ACHN (cell line): Measurements from ENCODE around the gene CHD5.

Source experiments
- DNase-seq: peaks from one replicate; pipeline ENCODE4 v3.0.0-alpha.2; 2015
- in situ Hi-C: cut with HindIII; loops from 2 replicates; pipeline ENCODE4 v1.10.0; 2017; ENCODE audit warnings: low sequenced_read_pairs, low pct_ligation_motif_present, low pct_unique_long_range_greater_than_20kb

Gene CHD5

DNA sequence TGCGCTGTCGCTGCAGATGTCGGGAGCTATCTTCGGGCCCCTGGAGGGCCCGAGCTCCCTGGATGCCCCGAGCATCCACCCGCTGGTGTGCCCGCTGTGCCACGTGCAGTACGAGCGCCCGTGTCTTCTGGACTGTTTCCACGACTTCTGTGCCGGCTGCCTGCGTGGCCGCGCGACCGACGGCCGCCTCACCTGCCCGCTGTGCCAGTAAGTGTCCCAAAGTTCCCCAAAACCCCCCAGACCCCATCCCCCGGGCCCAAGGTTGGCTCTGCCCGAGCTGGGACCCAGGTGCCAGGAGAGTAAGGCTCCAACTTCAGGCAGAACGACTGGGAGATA is 26.4 kb upstream of the CHD5 start:
- DNase-seq: no peak
- in situ Hi-C loops: no loop called here

DNA sequence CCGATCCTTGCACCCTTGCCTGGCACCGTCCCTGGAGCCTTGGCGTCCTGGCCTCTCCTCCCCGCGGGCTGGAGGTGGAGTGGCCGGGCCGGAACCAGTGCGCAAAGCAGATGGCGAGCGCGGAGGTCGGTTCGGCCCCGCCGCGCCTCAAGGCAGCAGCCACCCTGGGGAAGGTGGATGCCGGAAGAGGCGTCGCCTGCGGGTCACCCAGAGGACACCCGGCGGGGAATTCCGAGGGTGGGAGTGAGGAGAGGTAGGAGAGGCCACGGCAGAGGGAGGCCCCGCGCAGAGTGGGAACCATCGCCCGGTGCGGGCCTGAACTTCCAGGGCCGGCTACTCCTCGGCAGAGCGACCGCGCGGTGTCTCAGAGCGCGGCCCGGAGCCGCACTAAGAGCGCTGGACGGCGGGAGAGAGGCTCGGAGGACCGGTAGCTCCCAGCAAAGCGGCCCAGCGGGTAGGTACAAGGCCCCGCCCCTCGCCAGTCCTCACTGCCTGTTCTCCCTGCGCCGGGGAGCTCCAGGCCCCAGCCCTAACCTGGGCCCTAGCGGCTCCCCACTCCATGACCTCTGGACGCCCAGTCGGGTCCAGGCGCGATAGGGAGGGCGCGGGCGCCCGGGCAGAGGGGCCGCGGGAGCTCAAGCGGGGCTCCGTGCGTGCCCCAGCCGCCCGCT is 25.9 kb upstream of the CHD5 start, which contains the start of gene RNF207:
TSS of gene RNF207 (plus strand) at position 271 of the 671 bp plus-strand sequence. CDS start 417 bp downstream, outside the sequence.
- in situ Hi-C loops: no loop called here
- DNase-seq: peak; percentile 75

DNA sequence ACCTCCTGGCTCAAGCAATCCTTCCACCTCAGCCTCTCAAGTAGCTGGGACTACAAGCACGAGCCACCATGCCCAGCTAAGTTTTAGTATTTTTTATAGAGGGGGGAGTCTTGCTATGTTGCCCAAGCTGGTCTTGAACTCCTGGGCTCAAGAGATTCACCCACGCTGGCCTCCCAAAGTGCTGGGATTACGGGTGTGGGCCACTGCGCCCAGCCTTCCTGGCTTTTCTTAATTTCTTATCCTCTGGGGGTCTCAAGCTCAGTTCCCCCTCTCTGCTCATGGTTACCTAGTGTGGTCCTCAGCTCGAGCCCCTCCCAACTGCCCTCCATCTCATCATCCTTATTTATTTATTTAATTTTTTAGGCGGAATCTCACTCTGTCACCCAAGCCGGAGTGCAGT is 22.1 kb upstream of the CHD5 start:
- no peak for DNase-seq
- in situ Hi-C loops: no loop called here

DNA sequence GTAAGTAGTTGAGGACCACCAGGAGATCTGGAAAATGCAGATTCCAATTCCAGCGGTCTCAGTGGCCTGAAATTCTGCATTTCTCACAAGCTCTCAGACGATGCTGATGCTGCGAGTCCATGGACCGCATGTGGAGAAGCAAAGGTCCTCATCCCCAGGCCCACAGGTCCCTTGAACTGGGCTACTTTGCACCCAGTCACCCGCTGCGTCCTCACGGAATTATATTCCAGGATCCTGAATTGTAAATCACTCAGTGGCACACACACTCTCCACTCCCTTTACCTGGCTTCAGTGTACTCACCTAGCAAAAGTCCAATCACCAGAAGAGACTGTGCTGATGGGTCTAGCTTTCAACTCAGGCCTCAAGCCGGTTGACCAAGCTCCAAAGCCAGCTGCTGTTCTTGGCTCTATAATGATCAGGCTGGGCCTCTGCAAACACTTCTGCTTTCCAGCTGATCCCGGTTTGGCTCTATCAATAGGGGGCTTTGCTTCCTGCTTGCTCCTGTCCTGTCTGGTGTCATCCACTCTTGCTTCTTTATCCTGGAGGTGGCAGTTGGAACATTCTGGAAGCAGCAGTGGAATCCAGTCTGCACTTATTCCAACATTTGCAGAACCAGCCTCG is 20.2 kb upstream of the CHD5 start:
- no peak for DNase-seq
- in situ Hi-C loops: no loop called here

DNA sequence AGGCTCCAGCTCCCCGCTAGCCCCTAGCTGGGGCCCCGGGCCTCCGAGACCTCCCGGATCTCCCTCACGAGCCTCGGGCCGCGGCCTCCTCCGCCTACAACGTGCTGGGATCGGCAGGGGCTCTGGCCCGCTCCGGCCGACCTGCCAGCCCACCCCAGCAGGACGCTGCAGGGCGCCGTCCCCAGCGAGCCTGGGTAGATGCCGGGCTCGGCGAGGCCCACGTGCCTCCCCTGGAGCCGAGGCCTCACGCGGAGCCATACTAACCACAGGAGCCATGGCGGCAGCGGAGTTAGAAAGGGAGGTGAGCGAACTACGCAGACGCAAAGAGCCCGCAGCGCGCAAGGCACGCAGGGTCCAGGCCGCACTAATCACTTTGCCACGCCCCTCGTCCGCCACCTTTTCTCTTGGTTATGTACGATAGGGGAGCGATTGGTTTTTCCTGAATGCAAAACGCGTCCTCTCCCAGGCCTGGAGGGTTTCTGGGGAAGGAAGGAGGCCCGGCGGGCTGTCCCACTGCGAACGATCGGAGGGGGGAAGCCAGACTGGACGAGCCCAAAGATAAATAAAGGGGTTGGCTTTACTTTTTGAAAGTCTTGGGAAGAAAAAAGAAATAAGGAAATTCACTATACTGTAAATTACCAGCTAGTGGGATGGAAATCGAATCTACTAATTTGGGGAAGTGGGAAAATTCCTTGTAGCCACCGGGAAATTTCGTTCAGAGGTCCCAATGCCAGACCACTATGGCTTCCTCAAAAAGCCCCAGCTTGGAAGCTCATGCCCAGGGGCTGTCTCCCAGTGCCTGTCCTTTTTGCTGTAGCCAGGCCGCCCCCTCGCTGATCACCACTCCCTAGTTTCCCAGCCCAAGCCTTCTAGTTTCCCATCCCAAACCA is 19.4 kb upstream of the CHD5 start, which contains the start of gene RPL22:
TSS of gene RPL22 (minus strand) at position 298 of the 890 bp plus-strand sequence. CDS start at position 276, 22 bp downstream.
- in situ Hi-C loops: no loop called here
- DNase-seq: peak; percentile 98

DNA sequence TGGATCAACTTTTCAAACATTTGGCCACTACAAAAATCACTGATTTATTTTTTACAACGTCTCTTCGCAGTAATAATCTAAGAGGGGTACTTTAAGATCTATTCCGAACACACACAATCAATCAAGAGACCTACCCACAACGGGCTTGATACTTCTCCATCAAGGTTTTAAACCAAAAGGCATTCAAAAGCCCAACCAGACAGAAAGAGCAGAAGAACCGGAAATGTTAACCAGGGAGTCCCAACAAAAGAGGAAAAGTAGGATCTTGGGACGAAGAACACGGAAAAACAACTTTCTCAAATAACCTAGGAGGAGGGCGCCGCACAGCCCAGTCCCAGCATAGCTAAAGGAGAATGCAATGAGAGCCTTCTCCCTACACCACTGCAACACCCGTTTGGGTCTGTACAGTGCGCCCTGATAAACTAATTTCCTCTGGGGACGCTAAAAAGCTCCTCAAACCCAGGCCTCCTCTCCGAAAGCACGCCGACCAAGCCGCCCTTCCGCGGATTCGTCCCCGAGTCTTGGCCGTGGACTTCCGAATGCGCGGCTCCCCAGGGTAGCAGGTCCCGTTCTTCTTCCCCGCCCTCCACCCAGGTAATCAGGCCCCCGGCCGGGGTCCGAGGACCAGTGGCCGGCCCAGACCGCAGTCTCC is 18.7 kb upstream of the CHD5 start:
- no peak for DNase-seq
- in situ Hi-C loops: no loop called here

DNA sequence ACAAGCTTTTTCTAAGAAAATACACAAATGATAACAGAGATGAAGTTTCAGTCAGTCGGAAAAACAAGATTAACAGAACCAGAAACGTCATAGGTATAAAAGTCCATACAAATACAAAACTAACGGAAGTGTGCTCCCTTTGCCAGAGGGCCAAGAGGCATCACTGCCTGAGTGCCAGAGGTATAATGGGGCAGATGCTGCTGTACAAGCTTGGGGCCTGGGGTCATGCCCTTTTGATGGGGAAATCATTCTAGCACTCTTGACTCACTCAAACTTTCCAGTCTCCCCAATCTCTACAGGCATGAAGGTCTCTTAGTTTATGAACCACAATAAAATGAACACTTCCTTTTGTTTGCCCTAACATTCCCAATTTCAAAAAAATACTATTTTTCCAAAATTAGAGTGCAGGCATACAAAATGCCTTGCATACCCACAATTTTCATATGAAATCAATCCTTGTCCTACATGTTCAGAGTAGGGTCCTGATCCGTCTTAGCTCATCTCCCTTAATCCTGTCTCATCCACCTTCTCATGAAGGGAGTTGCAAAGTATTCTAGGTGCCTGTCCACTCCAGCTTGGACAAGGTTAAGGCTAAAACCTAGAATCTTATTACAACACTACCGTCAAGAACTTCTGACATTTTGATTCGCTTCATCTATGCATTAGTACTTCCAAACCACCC is 17.8 kb upstream of the CHD5 start:
- in situ Hi-C loops: no loop called here
- DNase-seq: no peak

DNA sequence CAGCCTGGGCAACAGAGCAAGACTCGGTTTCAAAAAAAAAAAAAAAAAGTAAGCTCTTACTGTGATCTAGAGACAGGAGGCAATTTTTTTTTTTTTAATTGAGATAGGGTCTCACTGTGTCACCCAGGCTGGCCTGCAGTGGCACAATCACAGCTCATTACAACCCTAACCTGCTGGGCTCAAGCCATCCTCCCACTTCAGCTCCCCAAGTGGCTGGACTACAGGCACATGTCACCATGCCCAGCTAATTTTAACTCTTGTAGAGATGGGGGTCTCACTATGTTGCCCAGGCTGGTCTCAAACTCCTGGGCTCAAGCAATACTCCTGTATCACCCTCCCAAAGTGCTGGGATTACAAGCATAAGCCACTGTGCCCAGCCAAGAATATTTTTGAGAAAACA is 11.8 kb upstream of the CHD5 start:
- no peak for DNase-seq
- in situ Hi-C loops: no loop called here

DNA sequence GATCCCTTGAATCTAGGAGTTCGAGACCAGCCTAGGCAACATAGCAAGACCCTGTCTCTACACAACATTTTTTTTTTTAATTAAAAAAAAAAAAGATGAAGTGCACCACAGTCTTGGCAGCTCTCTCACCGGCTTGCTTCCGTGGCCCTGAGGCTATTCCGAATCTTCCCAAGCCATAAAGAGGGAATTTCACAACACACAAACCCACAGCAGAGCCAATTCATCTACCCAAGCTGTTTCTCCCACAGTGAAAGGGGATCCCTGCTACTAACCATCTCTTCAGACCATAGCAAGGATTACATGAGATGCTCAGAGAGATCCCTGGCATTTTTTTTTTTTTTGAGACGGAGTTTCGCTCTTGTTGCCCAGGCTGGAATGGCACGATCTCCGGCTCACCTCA is 8.3 kb upstream of the CHD5 start:
- DNase-seq: no peak
- in situ Hi-C loops: no loop called here

DNA sequence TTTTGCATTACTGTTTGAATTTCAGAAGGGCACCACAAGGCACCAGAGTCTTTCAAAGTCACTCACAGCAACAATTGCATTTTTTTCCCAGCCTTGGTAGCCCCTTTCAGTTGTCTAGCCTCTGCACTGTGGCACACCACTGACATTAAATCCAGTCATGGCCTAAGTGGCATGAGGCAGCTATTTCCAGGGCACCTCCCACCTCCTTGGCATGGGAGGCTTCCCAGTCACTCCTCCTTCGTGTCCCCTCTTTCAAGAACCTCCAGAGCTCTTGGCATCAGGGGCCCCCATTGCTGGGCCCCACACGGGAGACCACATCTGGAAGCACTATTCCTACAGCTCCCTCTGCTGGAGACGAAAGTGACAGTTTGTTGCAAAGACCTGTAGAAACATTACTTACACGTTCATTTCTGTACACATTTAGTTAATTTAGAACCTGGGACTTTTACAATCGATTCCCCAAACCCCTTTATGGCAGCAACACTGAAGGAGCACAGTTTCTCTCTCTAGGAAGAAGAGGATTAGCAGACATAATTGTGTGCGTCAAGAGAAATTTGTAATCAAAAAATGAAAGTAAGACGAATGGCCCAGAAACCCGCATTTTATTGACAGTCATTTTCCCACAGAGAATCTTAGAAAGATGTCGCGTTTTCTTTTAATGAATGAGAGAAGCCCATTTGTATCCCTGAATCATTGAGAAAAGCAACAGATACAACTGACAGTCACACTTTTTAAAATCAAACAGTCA is 5.7 kb upstream of the CHD5 start:
- peak; percentile 58 for DNase-seq
- in situ Hi-C loops: no loop called here

DNA sequence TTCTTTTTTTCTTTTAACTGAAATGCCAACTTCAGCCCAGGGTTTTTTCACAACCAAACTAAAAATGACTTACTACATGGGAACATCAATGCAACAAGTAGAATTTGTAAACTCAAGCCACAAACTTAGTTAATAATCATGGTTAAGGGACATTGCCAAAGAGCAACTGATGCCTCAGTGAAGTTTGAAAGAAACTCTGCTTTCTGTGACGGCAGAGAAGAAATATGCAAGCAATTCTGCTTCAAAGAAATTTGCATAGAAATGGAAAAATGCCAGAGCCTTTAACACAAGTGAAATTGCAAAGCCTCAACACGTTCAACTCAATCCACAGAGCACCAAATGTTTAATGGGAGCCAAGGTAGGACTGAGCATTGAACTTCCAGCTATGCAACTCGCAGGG is 5.0 kb upstream of the CHD5 start:
- in situ Hi-C loops: no loop called here
- DNase-seq: peak; percentile 89

DNA sequence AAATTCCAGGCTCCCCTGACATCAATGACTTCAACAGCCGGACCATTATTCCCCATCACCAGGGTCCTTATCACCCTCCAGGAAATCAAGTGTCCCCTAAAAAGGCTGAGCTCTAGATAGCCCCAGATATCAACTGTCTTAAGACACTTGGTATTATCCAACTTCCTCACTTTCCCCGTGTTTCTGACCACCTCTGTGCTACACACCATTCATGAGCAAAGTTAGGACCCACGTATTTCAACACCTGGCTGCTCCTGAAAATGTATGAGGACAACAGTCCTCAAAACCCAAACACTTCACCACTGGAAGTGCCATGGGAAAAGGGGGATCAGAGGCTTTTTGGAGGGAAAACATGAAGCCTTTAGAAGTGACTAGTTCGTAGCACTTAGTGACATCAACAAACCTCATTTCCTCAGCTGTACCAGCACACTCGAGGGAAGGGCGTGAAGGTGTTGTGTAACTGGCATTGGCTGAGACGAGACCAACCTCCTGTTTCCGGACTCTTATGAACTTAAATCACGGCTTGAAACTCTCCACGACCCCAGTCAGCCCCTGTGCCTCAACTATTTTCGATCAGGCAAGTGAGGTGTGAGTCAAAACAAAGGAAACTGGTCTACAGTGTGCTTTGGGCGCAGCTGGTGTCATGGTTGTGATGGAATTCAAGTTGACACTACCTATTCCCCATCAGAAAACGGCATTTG is 4.1 kb upstream of the CHD5 start:
- in situ Hi-C loops: no loop called here

DNA sequence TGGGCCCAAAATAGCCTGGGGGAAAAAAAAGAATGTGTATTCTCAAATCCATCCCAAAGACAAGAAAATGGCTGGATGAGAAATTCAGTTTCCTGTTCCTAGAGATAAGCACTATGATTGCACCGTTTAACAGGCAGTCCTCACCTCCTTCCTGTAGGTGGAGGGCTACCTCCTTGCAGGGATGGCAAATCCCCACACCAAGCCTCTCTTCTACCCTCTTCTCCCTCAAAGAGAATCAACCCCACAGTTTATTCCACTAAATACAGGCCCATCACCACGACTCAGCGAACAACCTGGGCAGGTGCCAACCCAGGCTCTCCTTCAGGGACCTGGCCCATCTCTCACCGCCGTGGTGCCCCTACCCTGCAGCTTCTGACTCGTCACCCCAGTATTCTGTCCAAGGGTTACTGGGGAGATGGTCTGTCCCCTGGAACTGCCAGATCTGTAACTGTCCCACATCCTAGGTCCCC is 3.4 kb upstream of the CHD5 start:
- in situ Hi-C loops: no loop called here
- peak; percentile 35 for DNase-seq

More for the DNA sequence above, 4.1 kb upstream of the CHD5 start:
- no peak for DNase-seq

DNA sequence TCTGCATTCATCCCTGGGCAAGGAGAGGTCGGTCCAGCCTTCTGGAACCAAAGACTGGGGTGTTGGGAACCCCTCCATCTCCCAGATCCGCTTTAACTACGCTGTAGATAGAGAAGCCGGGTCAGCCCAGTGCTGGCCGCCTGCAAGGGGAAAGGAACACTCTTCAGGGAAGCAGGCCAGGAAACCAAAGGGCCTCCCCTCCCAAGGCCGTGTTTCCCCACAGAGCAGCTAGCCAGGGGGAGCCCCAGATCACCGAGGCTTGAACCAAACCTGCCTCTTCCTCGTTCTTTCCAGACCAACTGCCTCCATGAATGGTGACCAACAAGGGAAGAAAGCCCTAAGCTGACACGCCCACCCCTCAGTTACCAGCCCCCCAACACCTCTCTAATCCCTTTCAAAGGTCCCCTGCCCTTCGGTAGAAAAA is 1.2 kb upstream of the CHD5 start:
- DNase-seq: no peak
- in situ Hi-C loops: no loop called here

DNA sequence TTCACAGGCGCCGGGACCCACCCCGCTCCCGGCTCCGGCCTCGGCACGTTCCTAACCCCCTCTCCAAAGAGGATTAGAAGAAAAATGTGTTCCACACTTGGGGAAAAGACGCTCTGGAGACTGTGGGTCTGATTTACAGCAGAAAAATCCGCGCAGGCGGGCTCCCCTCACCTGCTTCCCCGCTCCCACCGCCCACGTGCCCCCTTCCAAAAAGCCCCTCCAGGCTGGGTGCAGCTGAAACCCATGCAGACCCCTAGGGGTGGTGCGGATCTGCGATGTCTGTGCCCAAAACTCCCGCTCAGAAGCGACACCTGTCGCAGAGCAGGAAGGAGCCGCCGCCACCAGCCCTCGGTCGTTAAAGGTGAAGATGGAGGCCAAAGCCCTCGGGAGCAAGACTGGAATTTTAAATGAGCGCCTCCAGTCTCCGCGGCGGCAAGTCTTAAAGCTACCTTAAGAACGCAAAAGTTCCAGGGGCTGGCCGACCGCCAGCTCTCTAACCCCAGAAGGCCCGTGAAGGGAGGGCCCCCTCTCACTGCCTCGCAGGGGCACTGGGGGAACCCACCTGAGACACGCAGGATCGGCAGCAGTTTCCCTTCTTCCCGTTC is 688 bp upstream of the CHD5 start:
- in situ Hi-C loops: no loop called here
- no peak for DNase-seq

DNA sequence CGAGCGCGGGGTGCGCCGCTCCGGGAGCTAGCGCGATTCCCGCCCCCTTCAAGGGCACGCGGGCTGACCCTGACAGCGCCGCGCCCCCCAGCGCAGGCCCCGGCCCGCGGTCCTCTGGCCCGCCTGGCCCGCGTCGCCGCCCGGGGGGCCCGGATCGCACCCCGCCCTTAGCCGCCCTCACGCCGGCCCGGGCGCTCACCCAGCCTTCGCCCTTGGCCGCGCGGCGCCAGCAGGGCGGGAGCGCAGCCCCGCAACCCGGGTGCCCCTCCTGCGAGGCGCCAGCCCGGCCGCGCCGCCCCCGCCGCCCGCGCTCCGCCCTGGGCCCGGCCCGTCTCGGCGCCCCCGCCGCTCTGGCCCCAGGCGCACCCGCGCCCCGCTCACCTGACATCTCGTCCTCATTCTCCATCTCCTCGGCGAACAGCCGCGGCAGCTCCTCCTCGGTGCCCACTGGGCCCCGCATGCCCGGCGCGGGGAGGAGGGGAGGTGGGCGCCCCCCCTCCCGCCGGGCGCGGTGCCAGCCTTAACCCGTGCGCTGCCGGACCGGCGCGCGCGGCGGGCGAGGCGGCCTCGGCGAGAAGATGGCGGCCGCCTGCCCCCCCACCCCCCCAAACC is 451 bp downstream of the CHD5 start:
- DNase-seq: no peak
- in situ Hi-C loops: no loop called here
